A549 (cell line): Measurements from ENCODE around the gene TOX2.

Source experiments
- CTCF ChIP-seq: fragments of >200 bp; sonication (Bioruptor Twin); formaldehyde crosslinking; IDR thresholded peaks from 3 replicates; pipeline ENCODE4 v1.5.1; 2016
- REST ChIP-seq: fragments of 200-600 bp; sonication (generic); IDR thresholded peaks from 2 replicates; pipeline ENCODE4 v1.6.1; 2016; ENCODE audit warnings: antibody characterized with exemption, mild to moderate bottlenecking, moderate library complexity

- TF ChIP-seq CTCF (no peak), REST (no peak)
Observed at GRCh38 chr20:43962530-43962929, 47.9 kb downstream of the TOX2 start.
